ENCODE results near the gene ERMARD.

Gene ERMARD

GRCh38 chr6:169812257-169812644 is 60.8 kb downstream of the ERMARD start:
- no peak for TF ChIP-seq CTCF (IDR thresholded peaks at IDR 0.05; ENCODE audit: insufficient read depth, missing control alignments)
- DNase-seq (ENCODE audit: insufficient read length, low spot score): no peak
- no peak for FAIRE-seq

- no peak for DNase-seq (ENCODE audit: insufficient read length, low spot score)
- no peak for TF ChIP-seq CTCF (IDR thresholded peaks at IDR 0.05; ENCODE audit: insufficient read depth, missing control alignments)
- FAIRE-seq: no peak
Observed at GRCh38 chr6:169813969-169814368, 62.5 kb downstream of the ERMARD start.

GRCh38 chr6:169816054-169816453 is 64.6 kb downstream of the ERMARD start:
- FAIRE-seq: no peak
- no peak for TF ChIP-seq CTCF (IDR thresholded peaks at IDR 0.05; ENCODE audit: insufficient read depth, missing control alignments)
- no peak for DNase-seq (ENCODE audit: insufficient read length, low spot score)

GRCh38 chr6:169816975-169817374 is 65.6 kb downstream of the ERMARD start:
- DNase-seq (ENCODE audit: insufficient read length, low spot score): no peak
- FAIRE-seq: no peak
- no peak for TF ChIP-seq CTCF (IDR thresholded peaks at IDR 0.05; ENCODE audit: insufficient read depth, missing control alignments)

- DNase-seq (ENCODE audit: insufficient read length, low spot score) (no peak), FAIRE-seq (no peak)
- no peak for TF ChIP-seq CTCF (IDR thresholded peaks at IDR 0.05; ENCODE audit: insufficient read depth, missing control alignments)
Observed at GRCh38 chr6:169820358-169820757, 68.9 kb downstream of the ERMARD start.

GRCh38 chr6:169824021-169824420 is 72.6 kb downstream of the ERMARD start:
- no peak for DNase-seq (ENCODE audit: insufficient read length, low spot score)
- FAIRE-seq: no peak

More at GRCh38 chr6:169824021-169824420, 72.6 kb downstream of the ERMARD start:
- TF ChIP-seq CTCF (IDR thresholded peaks at IDR 0.05; ENCODE audit: insufficient read depth, missing control alignments): no peak

All from D721Med (cell line).